ENCODE data around the gene CHST3.

Gene CHST3

GRCh38 chr10:71995887-71996575 lies 31.8 kb downstream of the CHST3 start:
- Histone ChIP-seq H3K36me3 (no peaks in the 10 kb centered on the region; the same call in 1 of the 2 replicates), H3K27me3 (no peaks in the 10 kb centered on the region), H3K9me3 (no peaks in the 10 kb centered on the region), H3K4me3 (ENCODE audit: low read depth, low read length) (no peak overlapping the region), H3K4me1 (peaks cover 29% of the 10 kb centered on the region)
- TF ChIP-seq, protein P1, sequence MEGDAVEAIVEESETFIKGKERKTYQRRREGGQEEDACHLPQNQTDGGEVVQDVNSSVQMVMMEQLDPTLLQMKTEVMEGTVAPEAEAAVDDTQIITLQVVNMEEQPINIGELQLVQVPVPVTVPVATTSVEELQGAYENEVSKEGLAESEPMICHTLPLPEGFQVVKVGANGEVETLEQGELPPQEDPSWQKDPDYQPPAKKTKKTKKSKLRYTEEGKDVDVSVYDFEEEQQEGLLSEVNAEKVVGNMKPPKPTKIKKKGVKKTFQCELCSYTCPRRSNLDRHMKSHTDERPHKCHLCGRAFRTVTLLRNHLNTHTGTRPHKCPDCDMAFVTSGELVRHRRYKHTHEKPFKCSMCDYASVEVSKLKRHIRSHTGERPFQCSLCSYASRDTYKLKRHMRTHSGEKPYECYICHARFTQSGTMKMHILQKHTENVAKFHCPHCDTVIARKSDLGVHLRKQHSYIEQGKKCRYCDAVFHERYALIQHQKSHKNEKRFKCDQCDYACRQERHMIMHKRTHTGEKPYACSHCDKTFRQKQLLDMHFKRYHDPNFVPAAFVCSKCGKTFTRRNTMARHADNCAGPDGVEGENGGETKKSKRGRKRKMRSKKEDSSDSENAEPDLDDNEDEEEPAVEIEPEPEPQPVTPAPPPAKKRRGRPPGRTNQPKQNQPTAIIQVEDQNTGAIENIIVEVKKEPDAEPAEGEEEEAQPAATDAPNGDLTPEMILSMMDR (IDR thresholded peaks at IDR 0.05; ENCODE audit: low read depth, low read length) = no peak
- DNase-seq = no peak

DNA sequence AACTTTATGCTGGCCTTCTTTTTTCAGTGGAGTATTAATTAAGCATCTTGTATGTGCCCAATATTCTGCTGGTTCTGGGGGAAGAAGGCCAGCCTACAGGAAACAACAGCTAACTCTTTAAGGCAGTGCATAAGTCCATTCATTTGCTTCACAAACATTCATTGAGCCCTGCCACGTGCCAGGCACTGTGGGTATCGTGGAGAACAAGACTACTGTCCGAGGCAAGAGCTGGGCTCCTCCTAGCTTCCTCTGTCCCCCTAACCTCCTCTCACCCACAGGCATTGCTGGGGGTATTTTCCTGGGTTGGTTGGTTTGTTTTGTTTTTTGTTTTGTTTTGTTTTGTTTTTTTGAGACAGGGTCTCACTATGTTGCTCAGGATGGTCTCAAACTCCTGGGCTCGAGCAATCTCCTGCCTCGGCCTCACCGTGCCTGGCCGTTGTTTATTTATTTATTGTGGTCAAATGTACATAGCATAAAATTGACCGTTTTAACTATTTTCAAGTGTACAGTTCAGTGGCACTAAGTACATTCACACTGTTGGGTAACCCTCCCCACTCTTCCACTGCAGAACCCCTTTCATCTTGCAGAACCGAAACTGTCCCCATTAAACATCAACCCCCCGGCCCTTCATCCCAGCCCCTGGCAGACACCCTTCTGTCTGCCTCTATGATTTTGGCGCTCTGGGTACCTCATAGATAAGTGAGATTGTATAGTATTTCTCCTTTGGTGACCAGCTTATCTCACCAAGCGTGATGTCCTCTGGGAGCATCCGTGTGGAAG lies 32.6 kb downstream of the CHST3 start:
- TF ChIP-seq, protein P1 (IDR thresholded peaks at IDR 0.05; ENCODE audit: low read depth, low read length) = no peak
- Histone ChIP-seq H3K27me3 (no peaks in the 10 kb centered on the region), H3K36me3 (no peaks in the 10 kb centered on the region; the same call in 1 of the 2 replicates), H3K4me1 (peaks cover 29% of the 10 kb centered on the region), H3K4me3 (ENCODE audit: low read depth, low read length) (no peak overlapping the region), H3K9me3 (no peaks in the 10 kb centered on the region)
- DNase-seq = no peak

DNA sequence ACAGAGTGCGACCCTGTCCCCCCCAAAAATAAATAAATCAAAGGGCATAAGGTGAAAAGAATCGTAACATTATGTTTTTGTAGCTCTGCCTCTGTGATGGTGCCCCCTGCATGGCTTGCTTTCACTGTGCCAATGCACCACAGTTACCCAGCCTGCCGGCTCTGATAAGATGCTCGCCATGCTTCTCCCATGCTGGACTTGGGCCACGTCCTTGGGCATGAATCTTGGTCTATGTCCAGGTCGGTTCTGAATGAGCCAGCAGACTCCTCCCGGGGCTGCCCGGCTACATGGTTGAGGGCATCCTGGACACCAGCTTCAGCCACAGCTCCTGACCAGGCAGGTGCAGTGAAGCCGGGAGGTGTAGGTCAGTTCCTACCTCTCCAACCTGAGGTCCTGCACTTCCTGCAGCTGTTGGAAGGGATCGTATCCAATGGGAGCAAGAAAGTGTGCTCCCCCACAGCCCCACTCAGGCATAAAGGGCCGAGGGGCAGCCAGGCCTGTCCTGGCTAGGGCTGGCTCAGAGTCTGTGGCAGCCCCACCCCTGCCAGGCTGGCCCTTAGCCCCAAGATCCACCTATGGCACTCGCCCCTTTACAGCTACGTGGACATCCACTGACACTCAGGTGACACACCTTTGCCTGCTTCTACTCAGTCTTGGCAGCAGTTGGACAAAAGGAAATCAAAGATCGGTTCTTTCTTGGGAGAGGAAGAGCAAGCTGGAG lies 34.1 kb downstream of the CHST3 start:
- Histone ChIP-seq H3K4me1 (peaks cover 29% of the 10 kb centered on the region), H3K9me3 (no peaks in the 10 kb centered on the region), H3K4me3 (ENCODE audit: low read depth, low read length) (peak overlapping the region; percentile 27), H3K36me3 (no peaks in the 10 kb centered on the region; the same call in 1 of the 2 replicates), H3K27me3 (no peaks in the 10 kb centered on the region)
- no peak for DNase-seq
- TF ChIP-seq, protein P1 (IDR thresholded peaks at IDR 0.05; ENCODE audit: low read depth, low read length) = no peak

DNA sequence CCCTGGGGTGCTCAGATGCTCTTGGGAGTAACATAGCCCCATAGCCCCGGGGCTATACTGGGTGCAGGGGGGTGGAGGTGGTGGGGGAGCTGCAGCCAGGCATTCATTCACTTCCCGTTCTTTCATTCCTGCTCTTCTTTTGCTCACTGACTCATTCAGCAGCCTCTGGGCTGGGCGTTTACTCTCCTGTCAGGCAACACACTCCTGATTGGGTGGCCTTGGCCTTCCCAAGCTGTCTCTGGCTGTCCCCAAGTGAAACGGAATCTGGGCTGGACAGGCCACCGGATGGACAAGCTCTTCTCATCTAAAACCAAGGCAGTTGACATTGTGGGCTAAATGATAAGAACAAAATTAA lies 34.6 kb downstream of the CHST3 start:
- peak overlapping the region; percentile 27 for H3K4me3 ChIP-seq (ENCODE audit: low read depth, low read length)
- peak; percentile 60 for DNase-seq
- H3K4me1 ChIP-seq = peaks cover 29% of the 10 kb centered on the region
- no peaks in the 10 kb centered on the region; the same call in 1 of the 2 replicates for H3K36me3 ChIP-seq
- TF ChIP-seq, protein P1 (IDR thresholded peaks at IDR 0.05; ENCODE audit: low read depth, low read length) = no peak
- H3K9me3 ChIP-seq = no peaks in the 10 kb centered on the region
- no peaks in the 10 kb centered on the region for H3K27me3 ChIP-seq

DNA sequence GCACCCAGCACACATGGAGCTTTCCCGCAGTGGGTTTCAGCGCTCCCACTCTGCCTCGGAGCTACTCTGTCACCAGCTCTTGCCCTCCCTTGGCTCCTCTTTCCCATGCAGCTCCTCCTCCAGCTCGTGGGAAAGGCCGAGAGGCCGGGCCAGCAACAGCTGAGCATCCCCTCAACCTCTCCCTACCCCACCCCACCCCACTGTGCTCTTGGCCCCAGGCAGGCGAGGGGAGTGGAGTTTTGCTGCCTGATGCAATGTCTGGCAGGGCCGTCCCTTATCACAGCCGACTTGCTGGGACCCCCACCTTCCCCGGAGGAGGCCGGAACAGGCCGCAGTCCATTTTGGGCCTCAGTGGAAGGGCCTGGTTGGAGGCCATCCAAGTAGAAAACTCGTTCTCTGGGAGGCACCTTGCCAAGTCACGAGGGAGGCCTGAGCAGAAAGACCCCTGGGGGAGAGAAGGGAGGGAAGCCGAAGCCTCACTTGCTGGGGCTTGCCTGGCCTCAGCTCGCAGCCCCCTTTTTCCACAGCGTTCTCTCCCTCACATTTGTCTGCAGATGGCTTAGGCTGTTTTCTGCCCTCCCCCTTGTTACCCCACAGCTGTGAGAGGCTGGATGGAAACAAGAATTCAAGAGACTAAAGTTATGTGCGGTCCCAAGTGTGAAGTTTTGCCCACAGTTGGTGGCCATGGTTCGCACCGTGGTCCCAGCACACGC lies 35.3 kb downstream of the CHST3 start:
- Histone ChIP-seq H3K4me3 (ENCODE audit: low read depth, low read length) (peak overlapping the region; percentile 27), H3K4me1 (peaks cover 29% of the 10 kb centered on the region), H3K36me3 (no peaks in the 10 kb centered on the region; the same call in 1 of the 2 replicates), H3K27me3 (no peaks in the 10 kb centered on the region), H3K9me3 (no peaks in the 10 kb centered on the region)
- TF ChIP-seq, protein P1 (IDR thresholded peaks at IDR 0.05; ENCODE audit: low read depth, low read length) = no peak
- peak; percentile 91 for DNase-seq
